HFF-Myc (cell line): Measurements from ENCODE around the gene MBTPS1.
A peak's percentile ranks its signal among the peaks of the same experiment; 100 is the strongest.

ENCODE experiments used
- DNase-seq: peaks from one replicate; pipeline ENCODE4 v3.0.0-alpha.2; 2011; ENCODE audit warnings: low read depth; ENCODE audit errors: extremely low read depth
- H3K4me3 ChIP-seq: replicated peaks from 2 replicates; pipeline ENCODE4 v1.5.1; 2011; ENCODE audit warnings: low read depth, mild to moderate bottlenecking, control low read depth, low read length
- CTCF ChIP-seq: IDR thresholded peaks from 2 replicates; pipeline ENCODE4 v1.5.1; 2012; ENCODE audit warnings: mild to moderate bottlenecking, low read depth, low read length, control low read depth; ENCODE audit errors: missing control alignments

Gene MBTPS1

DNA sequence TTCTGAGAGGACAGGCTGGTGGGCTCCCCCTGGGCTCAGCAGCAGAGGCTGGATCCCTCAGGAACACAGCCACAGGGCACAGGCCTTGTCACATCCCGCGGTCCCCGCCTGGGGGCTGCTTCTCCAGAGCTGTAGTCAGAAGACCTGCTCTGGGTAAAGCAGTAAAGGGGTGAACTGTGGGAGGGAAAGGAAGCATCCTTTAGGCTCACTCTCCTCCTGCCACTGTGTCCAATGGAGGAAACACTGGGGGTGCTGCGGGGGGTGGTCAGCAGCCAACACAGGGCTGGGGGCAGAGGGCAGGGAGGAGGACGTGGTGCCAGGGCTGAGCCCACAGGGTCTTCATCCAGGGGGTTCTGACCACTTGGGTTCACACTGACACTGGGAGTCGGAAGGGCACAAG is 69.1 kb downstream of the MBTPS1 start:
- DNase-seq: no peak
- no peak overlapping the region for H3K4me3 ChIP-seq
- no peak for TF ChIP-seq CTCF

DNA sequence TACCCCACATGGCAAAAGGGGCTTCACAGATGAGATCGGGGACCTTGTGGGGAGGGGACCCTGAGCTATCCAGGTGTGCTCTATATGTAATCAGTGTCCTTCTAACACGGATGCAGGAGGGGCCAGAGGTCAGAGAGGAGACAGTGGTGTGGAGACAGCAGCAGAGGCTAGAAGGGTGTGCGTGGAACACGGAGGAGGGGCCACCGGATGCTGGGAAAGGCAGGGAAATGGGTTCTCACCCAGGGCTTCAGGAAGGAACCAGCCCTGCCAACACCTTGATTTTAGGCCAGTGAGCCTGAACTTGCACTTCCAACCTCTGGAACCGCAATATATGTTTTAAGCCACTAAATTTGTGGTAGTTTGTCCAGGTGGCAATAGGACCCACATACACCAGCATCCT is 69.5 kb downstream of the MBTPS1 start:
- no peak for DNase-seq
- no peak overlapping the region for H3K4me3 ChIP-seq
- TF ChIP-seq CTCF: no peak

GRCh38 chr16:84045818-84046470 is 70.8 kb downstream of the MBTPS1 start:
- no peak for DNase-seq
- H3K4me3 ChIP-seq: no peak overlapping the region
- no peak for TF ChIP-seq CTCF

DNA sequence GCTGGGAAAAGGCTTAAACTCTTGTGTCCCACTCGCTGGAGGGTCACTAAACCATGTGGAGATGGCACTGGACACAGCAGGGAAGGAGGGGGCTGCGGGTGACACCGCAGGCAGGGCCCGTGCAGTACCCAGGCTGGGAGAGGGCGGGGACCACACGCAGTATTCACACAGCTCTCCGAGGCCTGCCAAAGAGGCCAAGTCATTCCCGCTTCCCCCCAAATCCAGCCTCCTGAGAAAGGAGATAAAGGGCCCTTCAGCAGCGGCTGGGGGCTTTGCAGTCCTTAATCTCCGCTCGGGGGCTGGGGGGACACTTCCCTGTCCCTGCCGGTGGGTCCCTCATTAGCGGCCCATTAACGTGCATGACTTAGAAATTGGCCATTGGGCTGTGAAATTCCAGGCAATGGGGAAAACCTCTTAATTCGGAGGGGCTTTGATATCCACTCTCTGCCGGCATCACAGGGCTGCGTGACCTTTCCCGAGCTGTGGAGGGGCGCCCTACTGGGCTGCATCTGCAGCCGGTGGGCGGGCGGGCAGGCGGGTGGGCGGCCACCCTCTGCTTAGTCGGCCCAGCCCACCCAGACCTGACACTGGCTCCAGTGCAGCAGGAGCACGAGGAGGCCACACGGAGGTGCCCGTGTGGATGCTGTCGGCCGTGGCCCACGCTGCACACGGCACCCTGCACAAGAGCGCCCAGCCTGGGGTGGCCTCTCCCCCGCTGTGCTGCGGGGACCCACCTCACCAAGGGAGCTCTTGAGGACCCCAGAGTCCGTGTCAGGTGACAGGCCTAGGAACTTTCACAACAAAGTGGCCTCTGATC is 71.5 kb downstream of the MBTPS1 start:
- no peak for DNase-seq
- TF ChIP-seq CTCF: no peak
- no peak overlapping the region for H3K4me3 ChIP-seq

GRCh38 chr16:84044118-84044488 is 72.6 kb downstream of the MBTPS1 start:
- H3K4me3 ChIP-seq: no peak overlapping the region
- DNase-seq: no peak
- peak; percentile 58 for TF ChIP-seq CTCF

- no peak overlapping the region for H3K4me3 ChIP-seq
- no peak for TF ChIP-seq CTCF
- no peak for DNase-seq
Measured at GRCh38 chr16:84043486-84044117, 73.1 kb downstream of the MBTPS1 start.
